NCI-H187 (cell line): ENCODE results near the gene PROCR.
A peak's percentile ranks its signal among the peaks of the same experiment; 100 is the strongest.
"Not testable (repeated sequence)": the region's sequence is repeated elsewhere in the genome, so short reads cannot be mapped to it uniquely, and the experiment has no call there.

Experiments used
- DNase-seq, 2 experiments: peaks; one replicate each; lab custom pipeline; 2025; lab: John Stamatoyannopoulos, UW

PROCR gene

GRCh38 chr20:35193031-35193791 is 21.3 kb downstream of the PROCR start:
- not testable (repeated sequence) for DNase-seq

GRCh38 chr20:35196313-35196712 is 24.4 kb downstream of the PROCR start:
- no peak for DNase-seq

- no peak for DNase-seq
Observed at GRCh38 chr20:35199740-35200139, 27.9 kb downstream of the PROCR start.

- no peak for DNase-seq
Observed at GRCh38 chr20:35200267-35200666, 28.4 kb downstream of the PROCR start.

- not testable (repeated sequence) for DNase-seq
Observed at GRCh38 chr20:35201467-35201866, 29.6 kb downstream of the PROCR start.

- DNase-seq: no peak
Observed at GRCh38 chr20:35206802-35207201, 34.9 kb downstream of the PROCR start.

- DNase-seq: peak; percentile 4 to 15
Observed at GRCh38 chr20:35207950-35208611, 36.2 kb downstream of the PROCR start.

GRCh38 chr20:35215066-35215956 is 43.4 kb downstream of the PROCR start:
- DNase-seq: no peak

- DNase-seq: no peak
Observed at GRCh38 chr20:35216541-35216940, 44.7 kb downstream of the PROCR start.

GRCh38 chr20:35223941-35224340 is 52.1 kb downstream of the PROCR start:
- DNase-seq: no peak

- no peak for DNase-seq
Observed at GRCh38 chr20:35224536-35224935, 52.7 kb downstream of the PROCR start.

- no peak for DNase-seq
Observed at GRCh38 chr20:35225319-35226125, 53.6 kb downstream of the PROCR start.

GRCh38 chr20:35226126-35226883 is 54.4 kb downstream of the PROCR start, which contains the start of gene MMP24:
TSS of gene MMP24 (plus strand) at chr20:35226690. CDS start at chr20:35226739, 49 bp downstream.
- DNase-seq: no peak
